DMS53 (cell line): ENCODE results near the gene FBLL1.
"Not testable (repeated sequence)": the region's sequence is repeated elsewhere in the genome, so short reads cannot be mapped to it uniquely, and the experiment has no call there.

Experiments used
- DNase-seq: peaks from one replicate; lab custom pipeline; 2025; lab: John Stamatoyannopoulos, UW

FBLL1 gene

GRCh38 chr5:168528521-168529373 lies at the start of gene FBLL1:
Gene FBLL1, plus strand, starts transcription at chr5:168529305. Its CDS starts 200 bp downstream, at chr5:168529505.
- peak; percentile 40 for DNase-seq

DNA sequence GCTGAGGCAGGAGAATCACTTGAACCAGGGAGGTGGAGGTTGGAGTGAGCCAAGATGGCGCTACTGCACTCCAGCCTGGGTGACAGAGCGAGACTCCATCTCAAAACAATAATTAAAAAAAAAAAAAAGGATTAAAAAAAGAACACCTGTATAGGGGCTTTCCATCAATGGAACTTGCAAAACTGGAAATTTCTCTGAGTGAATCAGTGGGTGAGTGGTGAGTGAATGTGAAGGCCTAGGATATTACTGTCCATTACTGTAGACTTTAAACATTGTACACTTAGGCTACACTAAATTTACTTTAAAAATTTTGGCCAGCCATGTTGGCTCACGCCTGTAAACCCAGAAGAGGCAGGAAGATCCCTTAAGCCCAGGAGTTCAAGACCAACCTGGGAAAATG lies 48.5 kb upstream of the FBLL1 start:
- DNase-seq, result no peak

DNA sequence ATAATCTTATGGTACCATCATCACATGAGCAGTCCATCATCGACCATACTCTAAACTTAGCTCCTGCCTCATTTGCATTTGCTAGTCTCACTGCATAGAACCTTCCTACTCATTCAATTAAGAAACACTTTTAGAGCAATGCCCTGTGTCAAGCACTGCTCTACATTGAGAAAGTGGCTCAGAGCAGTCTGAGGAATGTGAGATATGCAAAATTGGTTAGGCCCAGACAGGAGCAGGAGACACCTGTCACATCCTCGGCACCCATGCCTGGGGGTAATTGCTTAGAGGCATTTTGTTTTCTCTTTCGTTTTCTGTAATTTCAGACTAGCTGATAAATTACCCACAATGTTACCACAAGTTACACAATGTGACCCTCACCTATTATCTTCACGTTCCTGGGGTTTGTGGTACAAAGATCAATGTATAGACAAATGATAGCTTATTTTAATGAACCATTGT lies 47.7 kb upstream of the FBLL1 start:
- no peak for DNase-seq

DNA sequence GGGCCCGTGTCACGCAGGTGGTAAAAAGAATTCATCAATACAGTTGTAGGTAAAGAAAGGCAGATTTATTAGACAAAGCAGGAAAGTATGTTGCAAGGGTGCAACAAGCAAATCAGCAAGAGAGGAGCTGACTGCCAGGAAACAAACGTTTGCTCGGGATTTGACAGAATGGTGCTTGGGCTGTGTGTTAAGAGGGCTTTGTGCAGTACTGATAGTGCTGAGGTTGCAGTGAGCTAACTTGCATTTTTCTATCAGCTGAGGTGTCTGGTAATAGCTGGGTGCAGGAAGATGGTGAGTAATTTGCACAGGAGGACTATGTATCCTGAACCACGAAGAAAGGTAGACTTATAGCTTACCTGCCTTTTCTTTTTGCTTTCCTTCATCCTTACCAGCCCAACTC lies 46.7 kb upstream of the FBLL1 start:
- DNase-seq, result no peak

- peak; percentile 97 for DNase-seq
These were observed 42.8 kb upstream of the FBLL1 start, which contains the start of gene RARS1 for GRCh38 chr5:168486136-168486879. Gene RARS1, plus strand, starts transcription at chr5:168486471. Its CDS starts 28 bp downstream, at chr5:168486499.

DNA sequence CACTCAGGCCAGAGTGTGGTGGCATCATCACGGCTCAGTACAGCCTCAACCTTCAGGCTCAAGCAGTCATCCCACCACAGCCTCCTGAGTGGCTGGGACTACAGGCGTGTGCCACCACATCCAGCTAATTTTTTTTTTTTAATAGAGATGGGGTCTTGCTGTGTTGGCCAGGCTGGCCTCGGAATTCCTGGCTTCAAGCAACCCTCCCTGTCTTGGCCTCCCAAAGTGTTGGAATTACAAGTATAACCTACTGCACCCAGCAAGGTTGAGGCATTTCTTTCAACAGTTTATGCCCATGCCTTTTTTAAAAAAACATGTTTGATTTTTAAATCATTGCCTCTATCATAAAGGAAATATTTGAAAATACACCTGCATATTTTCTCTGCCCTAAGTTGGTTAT lies 40.0 kb upstream of the FBLL1 start:
- no peak for DNase-seq

- no peak for DNase-seq
These were observed 35.0 kb upstream of the FBLL1 start for GRCh38 chr5:168494057-168494555.

DNA sequence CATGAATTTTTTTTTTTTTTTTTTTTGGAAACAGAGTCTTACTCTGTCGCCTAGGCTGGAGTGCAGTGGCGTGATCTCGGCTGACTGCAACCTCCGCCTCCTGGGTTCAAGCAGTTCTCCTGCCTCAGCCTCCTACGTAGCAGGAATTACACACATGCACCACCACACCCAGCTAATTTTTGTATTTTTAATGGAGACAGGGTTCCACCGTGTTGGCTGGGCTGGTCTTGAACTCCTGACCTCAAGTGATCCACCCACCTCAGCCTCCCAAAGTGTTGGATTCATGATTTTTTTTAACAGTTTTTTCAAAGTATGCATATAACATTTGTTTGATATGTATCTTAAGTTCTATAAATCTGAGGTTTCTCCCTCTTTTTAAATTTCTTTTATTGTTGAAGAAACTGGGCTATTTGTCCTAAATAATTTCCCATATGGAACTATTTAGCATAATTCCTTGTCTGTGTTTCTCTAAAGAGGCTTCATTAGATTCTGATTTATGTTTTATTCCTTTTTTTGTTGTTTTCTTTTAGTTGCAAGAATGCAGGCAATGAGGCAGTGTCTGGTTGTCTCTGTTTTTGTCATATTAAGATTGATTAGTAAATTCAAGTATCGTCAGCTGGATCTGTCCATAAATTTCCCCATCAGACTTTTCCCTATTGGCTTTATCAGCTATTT lies 26.4 kb upstream of the FBLL1 start:
- no peak for DNase-seq

- DNase-seq, result no peak
These were observed 15.2 kb upstream of the FBLL1 start for GRCh38 chr5:168513861-168514428.

DNA sequence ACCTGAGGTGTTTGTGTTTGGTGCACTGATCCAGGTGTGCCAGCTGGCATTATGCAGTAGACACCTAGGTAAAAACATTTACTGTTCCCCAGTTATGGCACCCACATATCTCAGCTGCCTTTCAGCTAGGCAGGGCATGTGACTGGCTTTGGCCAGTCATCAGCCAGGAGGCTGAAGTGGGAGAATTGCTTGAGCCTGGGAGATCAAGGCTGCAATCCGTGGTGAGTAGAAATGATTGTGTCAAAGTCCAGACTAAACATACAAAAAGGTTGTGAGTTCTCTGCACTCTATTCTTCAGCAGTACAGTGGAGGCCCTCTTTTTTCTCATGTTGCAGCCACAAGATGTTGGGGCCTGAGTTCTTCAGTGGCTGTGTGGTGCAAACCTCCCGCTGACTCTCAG lies 3.2 kb upstream of the FBLL1 start:
- peak; percentile 71 for DNase-seq

DNA sequence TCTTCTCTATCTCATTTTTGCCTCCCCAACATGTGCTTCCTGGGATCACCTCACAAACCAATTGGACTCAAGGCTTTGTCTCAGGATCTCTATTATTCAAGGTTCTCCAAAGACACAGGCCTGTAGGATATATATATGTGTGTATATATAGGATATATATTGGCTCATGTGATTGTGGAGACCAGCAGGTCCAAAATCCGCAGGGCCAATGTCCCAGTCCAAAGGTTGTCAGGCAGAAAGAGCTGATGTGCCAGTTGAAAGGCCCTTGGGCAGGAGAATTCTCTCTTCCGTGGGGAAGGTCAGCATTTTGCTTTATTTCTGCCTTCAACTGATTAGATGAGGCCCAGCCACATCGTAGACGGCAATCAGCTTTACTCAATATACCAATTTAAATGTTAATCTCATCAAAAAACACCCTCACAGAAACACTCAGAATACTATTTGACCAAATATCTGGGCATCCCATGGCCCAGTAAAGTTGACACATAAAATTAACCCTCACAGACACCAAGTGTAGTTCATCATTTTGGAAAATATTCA lies 1.3 kb upstream of the FBLL1 start:
- no peak for DNase-seq

GRCh38 chr5:168529374-168530234 lies 499 bp downstream of the FBLL1 start:
- peak; percentile 32 for DNase-seq

- no peak for DNase-seq
These were observed 1.6 kb downstream of the FBLL1 start for GRCh38 chr5:168530621-168531150.

- DNase-seq, result no peak
These were observed 2.1 kb downstream of the FBLL1 start for GRCh38 chr5:168531191-168531590.

DNA sequence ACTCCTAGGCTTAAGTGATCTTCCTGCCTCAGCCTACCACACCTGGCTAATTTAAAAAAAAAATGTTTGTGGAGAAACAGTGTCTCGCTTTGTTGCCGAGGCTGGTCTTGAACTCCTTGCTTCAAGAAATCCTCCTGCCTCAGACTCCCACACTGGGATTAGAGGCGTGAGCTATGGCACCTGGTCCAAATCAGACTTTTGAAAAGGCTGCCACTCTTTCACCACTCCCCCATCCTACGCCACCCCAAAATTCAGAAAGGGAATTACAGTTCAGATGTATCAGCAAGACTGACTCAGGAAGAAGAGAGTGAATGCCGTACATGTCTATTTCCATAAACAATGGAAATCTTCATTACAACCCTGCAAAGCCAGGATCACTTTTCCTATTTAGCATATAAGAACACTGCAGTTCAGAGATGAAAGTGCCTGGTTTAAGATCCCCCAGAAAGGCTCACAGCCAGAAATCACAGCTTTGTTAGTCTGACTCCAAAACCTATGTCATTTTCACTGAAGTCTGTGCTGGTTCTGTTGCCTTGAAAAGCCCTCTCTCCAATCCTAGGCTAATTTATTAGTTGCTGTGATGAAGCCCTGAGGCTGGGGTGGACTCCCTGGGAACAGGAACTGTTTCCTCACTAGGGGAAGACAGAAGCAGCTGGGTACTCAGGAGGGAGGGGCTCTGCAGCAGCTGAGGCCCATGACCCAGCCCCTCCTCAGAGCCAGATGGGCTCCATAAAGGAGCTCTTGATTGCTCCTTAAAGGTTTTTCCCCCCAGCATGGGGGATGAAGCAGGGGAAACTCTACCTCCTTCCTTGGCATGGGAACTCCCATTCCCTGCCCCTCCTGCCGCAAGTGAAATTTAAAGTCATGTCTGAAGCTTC lies 3.1 kb downstream of the FBLL1 start:
- no peak for DNase-seq

GRCh38 chr5:168534351-168534750 lies 5.2 kb downstream of the FBLL1 start:
- not testable (repeated sequence) for DNase-seq

- DNase-seq, result no peak
These were observed 8.1 kb downstream of the FBLL1 start for GRCh38 chr5:168537176-168537575.

- no peak for DNase-seq
These were observed 20.4 kb downstream of the FBLL1 start for GRCh38 chr5:168549554-168549953.

- no peak for DNase-seq
These were observed 21.6 kb downstream of the FBLL1 start for GRCh38 chr5:168550656-168551055.
